ENCODE data around the gene MIOX.

DNA sequence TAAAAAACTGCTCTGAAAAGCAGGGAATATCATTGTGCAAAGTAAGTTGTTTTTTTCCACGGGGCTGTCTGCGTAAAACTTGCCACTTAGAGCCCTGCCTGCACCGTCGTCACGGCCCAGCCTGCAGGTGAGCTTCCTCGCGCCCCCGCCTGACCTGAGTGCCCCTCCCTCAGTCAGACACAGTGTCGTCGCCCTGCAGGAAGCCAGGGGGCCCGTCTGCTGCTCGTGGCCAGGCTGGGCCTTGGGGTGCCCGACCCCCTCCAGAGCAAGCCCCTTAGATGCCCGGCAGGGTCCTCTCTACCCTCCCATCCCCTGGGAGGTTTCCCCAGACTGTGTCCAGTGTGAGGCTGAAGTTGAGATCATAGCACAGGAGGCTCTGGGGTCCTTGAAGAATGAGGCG, 43.5 kb upstream of the MIOX start:
- TF ChIP-seq EZH2phosphoT487 (IDR thresholded peaks at IDR 0.05; ENCODE audit: borderline replicate concordance, low read length), result no peak
- TF ChIP-seq, protein P1, sequence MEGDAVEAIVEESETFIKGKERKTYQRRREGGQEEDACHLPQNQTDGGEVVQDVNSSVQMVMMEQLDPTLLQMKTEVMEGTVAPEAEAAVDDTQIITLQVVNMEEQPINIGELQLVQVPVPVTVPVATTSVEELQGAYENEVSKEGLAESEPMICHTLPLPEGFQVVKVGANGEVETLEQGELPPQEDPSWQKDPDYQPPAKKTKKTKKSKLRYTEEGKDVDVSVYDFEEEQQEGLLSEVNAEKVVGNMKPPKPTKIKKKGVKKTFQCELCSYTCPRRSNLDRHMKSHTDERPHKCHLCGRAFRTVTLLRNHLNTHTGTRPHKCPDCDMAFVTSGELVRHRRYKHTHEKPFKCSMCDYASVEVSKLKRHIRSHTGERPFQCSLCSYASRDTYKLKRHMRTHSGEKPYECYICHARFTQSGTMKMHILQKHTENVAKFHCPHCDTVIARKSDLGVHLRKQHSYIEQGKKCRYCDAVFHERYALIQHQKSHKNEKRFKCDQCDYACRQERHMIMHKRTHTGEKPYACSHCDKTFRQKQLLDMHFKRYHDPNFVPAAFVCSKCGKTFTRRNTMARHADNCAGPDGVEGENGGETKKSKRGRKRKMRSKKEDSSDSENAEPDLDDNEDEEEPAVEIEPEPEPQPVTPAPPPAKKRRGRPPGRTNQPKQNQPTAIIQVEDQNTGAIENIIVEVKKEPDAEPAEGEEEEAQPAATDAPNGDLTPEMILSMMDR (IDR thresholded peaks at IDR 0.05; ENCODE audit: low read depth, low read length, poor library complexity, severe bottlenecking), result no peak
